Motor neuron (in vitro differentiated cells): ENCODE measurements around the gene C5AR2. TPM values are rescaled to one million over a fixed set of nuclear protein-coding genes. Genes with fewer than 3 reads are reported as not detected.

Experiments used
- ATAC-seq, 8 experiments: fragments of 200-7000 bp; cut with Tn5 transposase; replicated peaks in 6 of 8; 2 replicates each; pipeline ENCODE4 v1.8.0; 2021; ENCODE audit warnings: mild to moderate bottlenecking in 8 of 8, moderate library complexity in 8 of 8
- H3K27ac ChIP-seq, 2 donors: fragments of 250-450 bp; sonication (Bioruptor Pico); 2 replicates each; pipeline ENCODE4 v1.9.0; 2021; ENCODE audit warnings: antibody characterized with exemption in 2 of 2, mild to moderate bottlenecking in 2 of 2, moderate library complexity in 1 of 2
- H3K4me1 ChIP-seq, 2 donors: fragments of 250-450 bp; sonication (Bioruptor Pico); replicated peaks in 1 of 2; 2 replicates each; pipeline ENCODE4 v1.6.1; 2021; ENCODE audit warnings: antibody characterized with exemption in 2 of 2, mild to moderate bottlenecking in 2 of 2, moderate library complexity in 1 of 2
- H3K4me3 ChIP-seq, 5 donors: fragments of 250-450 bp; sonication (Bioruptor Pico); 2 replicates each; pipeline ENCODE4 v1.9.0; 2021; ENCODE audit warnings: antibody characterized with exemption in 5 of 5, mild to moderate bottlenecking in 5 of 5, moderate library complexity in 4 of 5
- WGBS, 10 experiments: fragments of 450-650 bp; shearing (Covaris generic); methylation state at CpG; one replicate each; pipeline ENCODE4 v1.0.0; 2022; 5-methylcytosine and 5-hydroxymethylcytosine counted together
- in situ Hi-C, 9 experiments: fragments of 400-800 bp; cut with MboI; loops; one replicate each; pipeline ENCODE4 v1.15.0; 2021; ENCODE audit warnings: low sequenced_read_pairs in 9 of 9, low pct_unique_long_range_greater_than_20kb in 2 of 9; ENCODE audit not compliant: unreplicated experiment in 9 of 9
- total RNA-seq, 8 experiments: library from RNA; unstranded; fragments of 300-600 nt; gene quantifications; 2 replicates each; pipeline versions ENCODE4 v1.2.3 to v1.2.4, GENCODE V29; 2022

C5AR2 gene
- total RNA-seq, 8 experiments from 2014 or later, result 0.04 to 0.36 (median 0.09) TPM; not detected in 1

DNA sequence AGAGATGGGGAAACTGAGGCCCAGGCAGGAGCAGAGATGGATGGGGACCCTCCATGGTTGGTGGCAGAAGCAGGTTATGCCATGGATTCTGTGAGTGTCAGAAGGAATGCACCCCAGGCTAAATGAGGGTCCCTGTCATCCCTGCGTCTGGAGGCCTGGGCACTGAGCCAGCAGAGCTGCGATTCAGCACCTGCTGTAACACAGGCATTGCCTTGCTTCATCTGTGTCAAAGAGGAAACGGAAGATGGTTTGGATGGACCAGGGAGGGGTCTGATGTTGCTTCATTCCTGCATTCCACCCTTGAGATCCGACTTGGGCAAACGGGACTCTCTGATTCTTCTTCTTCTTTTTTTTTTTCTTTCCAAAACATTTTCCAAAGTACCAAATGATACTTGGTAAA, 21.2 kb upstream of the C5AR2 start:
- no peak overlapping the region for H3K4me3 ChIP-seq
- in situ Hi-C loops, result no loop called here
- peak in 2 of 8 experiments; percentile 13 to 38 for ATAC-seq

GRCh38 chr19:47312366-47313006, 19.5 kb upstream of the C5AR2 start:
- ATAC-seq, result no peak
- no peak overlapping the region for H3K4me3 ChIP-seq
- H3K27ac ChIP-seq, result no peak overlapping the region
- H3K4me1 ChIP-seq, result peaks cover 0 to 6% of the 10 kb centered on the region in 2 donors
- in situ Hi-C loops, result no loop called here
- WGBS, 10 experiments, result 64 to 100% (median 90%) methylated on average over 1 to 4 of the region's 5 CpGs; no CpG with 5 or more reads in 3 of the 10 experiments

More for the DNA sequence above, 21.2 kb upstream of the C5AR2 start:
- 30 to 70% (median 40%) methylated on average over 1 to 5 of the region's 5 CpGs; no CpG with 5 or more reads in 4 of the 10 experiments for WGBS, 10 experiments
- H3K4me1 ChIP-seq, result peaks cover 0 to 6% of the 10 kb centered on the region in 2 donors
- H3K27ac ChIP-seq, result no peak overlapping the region

DNA sequence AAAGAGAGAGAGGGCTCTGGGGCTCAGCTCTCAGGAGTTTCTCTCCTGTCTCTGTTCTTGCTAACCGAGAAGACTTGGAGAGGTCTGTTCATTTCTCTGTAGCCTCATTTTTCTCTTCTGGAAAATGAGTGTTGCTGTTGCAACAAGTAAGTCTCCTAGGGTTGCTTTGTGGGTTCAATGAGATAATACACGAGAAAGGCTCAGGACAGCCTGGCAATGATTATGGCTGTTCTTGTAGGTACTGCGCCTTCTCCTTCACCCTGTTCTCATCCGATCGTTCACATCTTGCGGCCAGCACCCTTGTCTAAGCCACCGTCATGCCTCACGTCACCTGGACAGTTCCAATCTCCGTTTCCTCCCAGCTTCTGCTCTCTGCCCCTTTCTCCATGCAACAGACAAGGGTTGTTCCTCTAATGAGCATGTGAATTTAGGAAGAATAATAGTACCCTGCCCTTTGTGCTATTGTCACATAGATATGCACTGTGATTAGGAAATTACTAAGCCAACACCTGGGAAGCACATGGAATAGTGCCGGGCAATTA, 18.1 kb upstream of the C5AR2 start:
- no peak overlapping the region for H3K4me3 ChIP-seq
- H3K27ac ChIP-seq, result no peak overlapping the region
- no peak for ATAC-seq
- in situ Hi-C loops, result no loop called here
- H3K4me1 ChIP-seq, result peaks cover 0 to 6% of the 10 kb centered on the region in 2 donors
- WGBS, 10 experiments, result 47 to 94% (median 83%) methylated on average over 2 to 6 of the region's 10 CpGs; no CpG with 5 or more reads in 1 of the 10 experiments

DNA sequence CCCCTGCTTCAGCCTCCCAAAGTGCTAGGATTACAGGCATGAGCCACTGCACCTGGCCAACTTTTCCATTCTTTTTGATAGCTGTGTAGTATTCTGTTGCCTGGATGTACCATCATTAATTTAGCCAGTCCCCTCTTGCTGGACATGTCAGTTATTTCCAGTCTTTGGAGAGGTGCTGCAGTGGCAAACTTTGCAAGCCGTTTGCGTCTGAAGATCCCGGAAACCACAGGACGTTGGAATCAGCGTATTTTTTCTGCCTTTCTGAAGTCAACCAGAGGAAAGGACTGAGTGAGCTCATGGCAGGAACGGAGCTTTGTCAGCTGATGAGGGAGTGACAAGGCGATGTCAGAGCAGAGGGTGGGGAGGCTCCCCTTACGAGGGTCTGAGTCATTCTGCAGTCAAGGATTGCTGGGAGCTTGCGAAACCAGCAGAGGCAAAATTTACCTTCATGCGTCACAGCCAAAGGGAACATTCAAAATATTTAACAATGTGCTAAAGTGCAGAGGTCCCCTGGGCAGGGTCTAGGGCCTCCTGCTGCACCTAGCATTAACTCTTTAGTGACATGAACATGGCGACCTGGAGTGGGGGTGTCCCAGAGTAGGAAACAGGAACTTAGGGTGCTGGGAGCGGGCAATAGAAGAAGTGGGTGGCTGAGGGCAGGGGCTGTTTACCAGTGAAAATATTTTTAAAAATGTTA, 16.7 kb upstream of the C5AR2 start:
- 0 to 88% (median 44%) methylated on average over 1 to 10 of the region's 12 CpGs; no CpG with 5 or more reads in 1 of the 10 experiments for WGBS, 10 experiments
- Histone ChIP-seq H3K4me1 (peaks cover 0 to 6% of the 10 kb centered on the region in 2 donors), H3K27ac (no peak overlapping the region), H3K4me3 (no peak overlapping the region)
- in situ Hi-C loops, result no loop called here
- peak; percentile 91 to 100 (median 98) for ATAC-seq

DNA sequence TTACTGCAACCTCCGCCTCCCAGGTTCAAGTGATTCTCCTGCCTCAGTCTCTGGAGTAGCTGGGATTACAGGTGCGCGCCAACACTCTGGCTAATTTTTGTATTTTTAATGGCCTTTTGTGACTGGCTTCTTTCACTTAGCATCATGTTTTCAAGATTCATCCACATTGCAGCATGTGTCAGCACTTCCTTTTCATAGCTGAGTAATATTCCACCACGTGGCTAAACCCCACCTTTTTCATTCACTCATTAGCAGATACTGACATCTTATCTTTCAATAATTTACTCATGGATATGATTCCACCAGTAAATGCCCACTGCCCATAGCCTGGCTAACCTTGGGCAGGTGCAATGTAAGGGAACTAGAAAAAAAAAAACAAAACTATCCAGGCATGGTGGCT, 15.5 kb upstream of the C5AR2 start:
- ATAC-seq, result no peak
- no peaks in the 10 kb centered on the region for H3K4me1 ChIP-seq
- in situ Hi-C loops, result no loop called here
- WGBS, 10 experiments, result 75 to 100% (median 84%) methylated on average over 2 to 4 of the region's 4 CpGs; no CpG with 5 or more reads in 1 of the 10 experiments
- no peak overlapping the region for H3K4me3 ChIP-seq
- no peak overlapping the region for H3K27ac ChIP-seq

DNA sequence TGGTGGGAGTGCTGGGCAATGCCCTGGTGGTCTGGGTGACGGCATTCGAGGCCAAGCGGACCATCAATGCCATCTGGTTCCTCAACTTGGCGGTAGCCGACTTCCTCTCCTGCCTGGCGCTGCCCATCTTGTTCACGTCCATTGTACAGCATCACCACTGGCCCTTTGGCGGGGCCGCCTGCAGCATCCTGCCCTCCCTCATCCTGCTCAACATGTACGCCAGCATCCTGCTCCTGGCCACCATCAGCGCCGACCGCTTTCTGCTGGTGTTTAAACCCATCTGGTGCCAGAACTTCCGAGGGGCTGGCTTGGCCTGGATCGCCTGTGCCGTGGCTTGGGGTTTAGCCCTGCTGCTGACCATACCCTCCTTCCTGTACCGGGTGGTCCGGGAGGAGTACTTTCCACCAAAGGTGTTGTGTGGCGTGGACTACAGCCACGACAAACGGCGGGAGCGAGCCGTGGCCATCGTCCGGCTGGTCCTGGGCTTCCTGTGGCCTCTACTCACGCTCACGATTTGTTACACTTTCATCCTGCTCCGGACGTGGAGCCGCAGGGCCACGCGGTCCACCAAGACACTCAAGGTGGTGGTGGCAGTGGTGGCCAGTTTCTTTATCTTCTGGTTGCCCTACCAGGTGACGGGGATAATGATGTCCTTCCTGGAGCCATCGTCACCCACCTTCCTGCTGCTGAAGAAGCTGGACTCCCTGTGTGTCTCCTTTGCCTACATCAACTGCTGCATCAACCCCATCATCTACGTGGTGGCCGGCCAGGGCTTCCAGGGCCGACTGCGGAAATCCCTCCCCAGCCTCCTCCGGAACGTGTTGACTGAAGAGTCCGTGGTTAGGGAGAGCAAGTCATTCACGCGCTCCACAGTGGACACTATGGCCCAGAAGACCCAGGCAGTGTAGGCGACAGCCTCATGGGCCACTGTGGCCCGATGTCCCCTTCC, 11.8 kb upstream of the C5AR2 start:
- no peak for ATAC-seq
- in situ Hi-C loops, result no loop called here
- H3K27ac ChIP-seq, result no peak overlapping the region
- 82 to 96% (median 87%) methylated on average over 2 to 17 of the region's 46 CpGs; no CpG with 5 or more reads in 3 of the 10 experiments for WGBS, 10 experiments
- no peak overlapping the region for H3K4me3 ChIP-seq
- H3K4me1 ChIP-seq, result no peaks in the 10 kb centered on the region

GRCh38 chr19:47321630-47322029, 10.3 kb upstream of the C5AR2 start:
- Histone ChIP-seq H3K27ac (no peak overlapping the region), H3K4me1 (no peaks in the 10 kb centered on the region), H3K4me3 (no peak overlapping the region)
- no peak for ATAC-seq
- in situ Hi-C loops, result no loop called here
- 60% methylated on average over 1 of the region's 1 CpG; no CpG with 5 or more reads in 7 of the 10 experiments for WGBS, 10 experiments

DNA sequence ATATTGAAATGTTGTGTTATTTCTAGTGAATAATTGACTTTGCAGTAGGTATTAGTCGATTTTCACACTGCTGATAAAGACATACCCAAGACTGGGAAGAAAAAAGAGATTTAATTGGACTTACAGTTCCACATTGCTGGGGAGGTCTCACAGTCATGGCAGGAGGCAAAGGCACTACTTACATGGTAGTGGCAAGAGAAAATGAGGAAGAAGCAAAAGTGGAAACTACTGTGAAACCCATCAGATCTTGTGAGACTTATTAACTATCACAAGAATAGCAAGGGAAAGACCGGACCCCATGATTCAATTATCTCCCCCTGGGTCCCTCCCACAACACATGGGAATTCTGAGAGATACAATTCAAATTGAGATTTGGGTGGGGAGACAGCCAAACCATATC, 9.9 kb upstream of the C5AR2 start:
- no peaks in the 10 kb centered on the region for H3K4me1 ChIP-seq
- WGBS, 10 experiments, result 10 to 100% (median 67%) methylated on average over 1 to 2 of the region's 2 CpGs; no CpG with 5 or more reads in 4 of the 10 experiments
- in situ Hi-C loops, result no loop called here
- no peak for ATAC-seq
- H3K27ac ChIP-seq, result no peak overlapping the region
- H3K4me3 ChIP-seq, result no peak overlapping the region

DNA sequence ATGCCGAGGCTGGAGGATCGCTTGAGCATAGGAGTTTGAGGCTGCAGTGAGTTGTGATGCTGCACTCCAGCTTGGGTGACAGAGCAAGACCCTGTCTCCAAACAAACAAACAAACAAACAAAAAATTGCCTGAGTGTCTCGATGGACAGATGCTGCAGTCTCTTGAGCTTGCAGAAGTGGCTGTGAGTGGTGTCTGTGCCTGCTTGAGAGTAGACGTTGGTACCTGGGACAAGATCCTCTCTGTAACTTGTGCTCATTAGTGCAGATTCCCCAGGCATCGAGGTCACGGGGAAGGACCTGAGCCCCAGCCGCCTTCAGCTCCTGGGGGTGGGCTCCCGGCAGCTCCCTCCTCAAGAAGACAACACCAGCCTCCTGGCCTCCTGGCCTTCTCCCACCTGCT, 8.6 kb upstream of the C5AR2 start:
- in situ Hi-C loops, result no loop called here

GRCh38 chr19:47323872-47324271, 8.1 kb upstream of the C5AR2 start:
- no peak for ATAC-seq
- in situ Hi-C loops, result no loop called here
- Histone ChIP-seq H3K27ac (no peak overlapping the region), H3K4me1 (no peaks in the 10 kb centered on the region), H3K4me3 (no peak overlapping the region)
- 90 to 100% methylated on average over 1 to 8 of the region's 12 CpGs; no CpG with 5 or more reads in 8 of the 10 experiments for WGBS, 10 experiments

More for the DNA sequence above, 8.6 kb upstream of the C5AR2 start:
- Histone ChIP-seq H3K27ac (no peak overlapping the region), H3K4me1 (no peaks in the 10 kb centered on the region), H3K4me3 (no peak overlapping the region)
- 40 to 100% (median 85%) methylated on average over 1 to 5 of the region's 8 CpGs; no CpG with 5 or more reads in 5 of the 10 experiments for WGBS, 10 experiments
- no peak for ATAC-seq

GRCh38 chr19:47324502-47324901, 7.5 kb upstream of the C5AR2 start:
- Histone ChIP-seq H3K4me3 (no peak overlapping the region), H3K4me1 (no peaks in the 10 kb centered on the region), H3K27ac (no peak overlapping the region)
- ATAC-seq, result no peak
- WGBS, 10 experiments, result 0 to 60% (median 0%) methylated on average over 1 of the region's 9 CpGs; no CpG with 5 or more reads in 7 of the 10 experiments
- in situ Hi-C loops, result no loop called here

- no peaks in the 10 kb centered on the region for H3K4me1 ChIP-seq
- H3K27ac ChIP-seq, result no peak overlapping the region
- no peak overlapping the region for H3K4me3 ChIP-seq
- ATAC-seq, result no peak
- WGBS, 10 experiments, result 64 to 100% (median 82%) methylated on average over 2 to 7 of the region's 9 CpGs; no CpG with 5 or more reads in 3 of the 10 experiments
- in situ Hi-C loops, result no loop called here
These were observed 1.5 kb upstream of the C5AR2 start for GRCh38 chr19:47330466-47330869.
